DND-41 (cell line): ENCODE measurements around the gene ARHGEF6.

Source experiments
- ATAC-seq: fragments of 200-7000 bp; cut with Tn5 transposase; 3 replicates; pipeline ENCODE4 v1.9.1; 2021; ENCODE audit warnings: low read depth; ENCODE audit not compliant: insufficient read depth
- DNase-seq: peaks from one replicate; pipeline ENCODE4 v3.0.0-alpha.2; 2020
- H2AFZ ChIP-seq: 2 replicates; pipeline ENCODE4 v1.6.0; 2012; ENCODE audit warnings: low read depth, low read length
- H3K27ac ChIP-seq: 2 replicates; pipeline ENCODE4 v1.5.1; 2012; ENCODE audit warnings: low read length, inconsistent platforms
- H3K27me3 ChIP-seq: fragments of 200-600 bp; sonication (generic); 2 replicates; pipeline ENCODE4 v1.6.0; 2012; ENCODE audit warnings: low read length, mild to moderate bottlenecking, inconsistent platforms; ENCODE audit not compliant: insufficient read depth, poor library complexity
- H3K36me3 ChIP-seq: 2 replicates; pipeline ENCODE4 v1.5.1; 2012; ENCODE audit warnings: low read length, inconsistent platforms; ENCODE audit not compliant: insufficient read depth
- H3K4me1 ChIP-seq: 2 replicates; pipeline ENCODE4 v1.5.1; 2012; ENCODE audit warnings: mild to moderate bottlenecking, low read length; ENCODE audit not compliant: insufficient read depth
- H3K4me2 ChIP-seq: 2 replicates; pipeline ENCODE4 v1.6.0; 2012; ENCODE audit warnings: mild to moderate bottlenecking, moderate library complexity, low read length, inconsistent platforms; ENCODE audit not compliant: insufficient read depth
- H3K4me3 ChIP-seq, 2 experiments: fragments of 200-600 bp in 1 of 2; shearing (Covaris generic) in 1 of 2; 2 replicates each; pipeline ENCODE4 v1.5.1; 2012 to 2016; ENCODE audit warnings: inconsistent platforms in 2 of 2, low read length in 2 of 2, mild to moderate bottlenecking in 2 of 2, low read depth in 1 of 2, moderate library complexity in 1 of 2
- H3K79me2 ChIP-seq: 2 replicates; pipeline ENCODE4 v1.6.0; 2012; ENCODE audit warnings: low read length, inconsistent platforms; ENCODE audit not compliant: insufficient read depth
- H3K9ac ChIP-seq: 2 replicates; pipeline ENCODE4 v1.6.0; 2012; ENCODE audit warnings: low read depth, mild to moderate bottlenecking, inconsistent platforms, low read length, moderate library complexity
- H3K9me3 ChIP-seq: 2 replicates; pipeline ENCODE4 v1.5.1; 2012; ENCODE audit warnings: low read length, moderate library complexity, mild to moderate bottlenecking, inconsistent platforms; ENCODE audit not compliant: insufficient read depth, severe bottlenecking
- H4K20me1 ChIP-seq: 2 replicates; pipeline ENCODE4 v1.6.0; 2012; ENCODE audit warnings: low read length; ENCODE audit not compliant: insufficient read depth
- CTCF ChIP-seq: IDR thresholded peaks from 2 replicates; pipeline ENCODE4 v1.5.1; 2012; ENCODE audit warnings: borderline replicate concordance, low read length, moderate library complexity, mild to moderate bottlenecking; ENCODE audit not compliant: poor library complexity, severe bottlenecking; ENCODE audit errors: extremely low read depth
- EZH2 ChIP-seq: IDR thresholded peaks from 3 replicates; pipeline ENCODE4 v1.6.1; 2012; ENCODE audit warnings: borderline replicate concordance, low read depth, mild to moderate bottlenecking, moderate library complexity, low read length, inconsistent platforms; ENCODE audit not compliant: severe bottlenecking

The ARHGEF6 gene

GRCh38 chrX:136652822-136653723 lies 127.7 kb downstream of the ARHGEF6 start:
- no peak overlapping the region for H3K4me2 ChIP-seq
- H3K9me3 ChIP-seq = no peaks in the 10 kb centered on the region
- no peak for DNase-seq
- H4K20me1 ChIP-seq = no peaks in the 10 kb centered on the region
- no peak overlapping the region for H3K27ac ChIP-seq
- H3K27me3 ChIP-seq = no peaks in the 10 kb centered on the region
- H3K4me1 ChIP-seq = no peaks in the 10 kb centered on the region
- H3K36me3 ChIP-seq = no peaks in the 10 kb centered on the region
- ATAC-seq = no peak
- no peaks in the 10 kb centered on the region for H3K79me2 ChIP-seq
- no peak overlapping the region for H2AFZ ChIP-seq
- TF ChIP-seq EZH2 (no peak), CTCF (no peak)
- no peak overlapping the region for H3K4me3 ChIP-seq
- no peak overlapping the region for H3K9ac ChIP-seq

GRCh38 chrX:136650811-136651210 lies 129.9 kb downstream of the ARHGEF6 start:
- Histone ChIP-seq H3K9ac (no peak overlapping the region), H4K20me1 (no peaks in the 10 kb centered on the region), H3K27ac (no peak overlapping the region), H3K4me1 (no peaks in the 10 kb centered on the region), H3K9me3 (no peaks in the 10 kb centered on the region), H2AFZ (no peak overlapping the region), H3K36me3 (no peaks in the 10 kb centered on the region), H3K4me2 (no peak overlapping the region), H3K79me2 (no peaks in the 10 kb centered on the region), H3K4me3 (no peak overlapping the region), H3K27me3 (no peaks in the 10 kb centered on the region)
- TF ChIP-seq CTCF (no peak), EZH2 (no peak)
- ATAC-seq (no peak), DNase-seq (no peak)

GRCh38 chrX:136647677-136648360 lies 132.9 kb downstream of the ARHGEF6 start, which contains the start of gene CD40LG:
Gene CD40LG, plus strand, starts transcription at chrX:136648158. Its CDS starts 91 bp downstream, at chrX:136648249.
- H4K20me1 ChIP-seq = no peaks in the 10 kb centered on the region
- no peak for ATAC-seq
- H3K4me1 ChIP-seq = peaks cover 9% of the 10 kb centered on the region
- no peaks in the 10 kb centered on the region for H3K27me3 ChIP-seq
- no peak within 1 kb of the TSS for H3K4me2 ChIP-seq
- no peak for DNase-seq
- H3K36me3 ChIP-seq = no peaks in the 10 kb centered on the region
- no peak within 1 kb of the TSS for H3K4me3 ChIP-seq
- no peaks in the 10 kb centered on the region for H3K9me3 ChIP-seq
- H3K27ac ChIP-seq = no peak within 1 kb of the TSS
- H3K9ac ChIP-seq = no peak within 1 kb of the TSS
- TF ChIP-seq EZH2 (no peak), CTCF (no peak)
- no peak within 1 kb of the TSS for H2AFZ ChIP-seq
- H3K79me2 ChIP-seq = no peaks in the 10 kb centered on the region
